Epithelial cell of esophagus (primary cell): ENCODE results near the gene ABLIM1.

Experiments
- DNase-seq: peaks from one replicate; pipeline ENCODE4 v3.0.0; 2010; ENCODE audit warnings: low read depth
- H3K4me3 ChIP-seq: 2 replicates; pipeline ENCODE4 v1.5.1; 2011; ENCODE audit warnings: mild to moderate bottlenecking, low read length, control low read depth
- TF ChIP-seq, protein P1 (sequence below): IDR thresholded peaks from 2 replicates; pipeline ENCODE4 v1.5.1; 2011; ENCODE audit warnings: low read depth, mild to moderate bottlenecking, low read length, control low read depth, inconsistent platforms; ENCODE audit not compliant: insufficient read depth; ENCODE audit errors: missing control alignments

Gene ABLIM1

DNA sequence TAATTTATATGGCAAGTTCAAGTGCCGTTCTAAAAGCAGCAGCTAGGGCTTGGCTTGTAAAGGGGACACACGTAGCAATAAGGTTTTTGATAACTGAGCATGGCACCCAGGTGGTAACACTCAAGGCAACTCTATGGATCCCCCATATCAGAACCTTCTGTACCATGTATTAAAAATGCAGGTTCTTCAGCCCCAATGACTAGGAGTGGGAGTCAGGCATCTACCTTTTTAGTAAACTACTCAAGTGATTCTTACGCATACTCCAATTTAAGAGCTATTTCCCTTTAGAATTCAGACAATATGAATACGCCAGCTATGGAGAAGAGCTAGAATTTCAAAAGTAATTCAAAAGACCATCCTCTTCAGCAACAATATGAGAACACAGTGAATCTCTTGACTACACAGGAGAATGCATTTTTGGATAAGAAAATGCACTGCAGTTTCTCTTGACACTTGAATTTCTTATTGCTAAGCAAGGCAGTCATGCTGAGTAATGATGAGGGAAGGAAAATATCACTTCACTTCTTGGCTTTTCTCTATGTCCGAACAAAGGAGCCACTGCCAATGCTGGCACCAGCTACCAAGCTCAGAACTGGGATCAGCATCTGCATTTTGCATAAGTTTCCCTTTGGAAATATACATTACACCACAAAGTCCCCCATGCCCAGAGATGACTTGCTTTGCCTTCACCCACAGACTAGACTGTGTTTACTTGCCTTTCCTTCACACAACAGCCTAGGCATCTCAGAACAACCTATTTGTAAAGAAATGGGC, 53.5 kb downstream of the ABLIM1 start:
- no peak overlapping the region for H3K4me3 ChIP-seq
- DNase-seq = no peak
- TF ChIP-seq, protein P1, sequence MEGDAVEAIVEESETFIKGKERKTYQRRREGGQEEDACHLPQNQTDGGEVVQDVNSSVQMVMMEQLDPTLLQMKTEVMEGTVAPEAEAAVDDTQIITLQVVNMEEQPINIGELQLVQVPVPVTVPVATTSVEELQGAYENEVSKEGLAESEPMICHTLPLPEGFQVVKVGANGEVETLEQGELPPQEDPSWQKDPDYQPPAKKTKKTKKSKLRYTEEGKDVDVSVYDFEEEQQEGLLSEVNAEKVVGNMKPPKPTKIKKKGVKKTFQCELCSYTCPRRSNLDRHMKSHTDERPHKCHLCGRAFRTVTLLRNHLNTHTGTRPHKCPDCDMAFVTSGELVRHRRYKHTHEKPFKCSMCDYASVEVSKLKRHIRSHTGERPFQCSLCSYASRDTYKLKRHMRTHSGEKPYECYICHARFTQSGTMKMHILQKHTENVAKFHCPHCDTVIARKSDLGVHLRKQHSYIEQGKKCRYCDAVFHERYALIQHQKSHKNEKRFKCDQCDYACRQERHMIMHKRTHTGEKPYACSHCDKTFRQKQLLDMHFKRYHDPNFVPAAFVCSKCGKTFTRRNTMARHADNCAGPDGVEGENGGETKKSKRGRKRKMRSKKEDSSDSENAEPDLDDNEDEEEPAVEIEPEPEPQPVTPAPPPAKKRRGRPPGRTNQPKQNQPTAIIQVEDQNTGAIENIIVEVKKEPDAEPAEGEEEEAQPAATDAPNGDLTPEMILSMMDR = no peak

DNA sequence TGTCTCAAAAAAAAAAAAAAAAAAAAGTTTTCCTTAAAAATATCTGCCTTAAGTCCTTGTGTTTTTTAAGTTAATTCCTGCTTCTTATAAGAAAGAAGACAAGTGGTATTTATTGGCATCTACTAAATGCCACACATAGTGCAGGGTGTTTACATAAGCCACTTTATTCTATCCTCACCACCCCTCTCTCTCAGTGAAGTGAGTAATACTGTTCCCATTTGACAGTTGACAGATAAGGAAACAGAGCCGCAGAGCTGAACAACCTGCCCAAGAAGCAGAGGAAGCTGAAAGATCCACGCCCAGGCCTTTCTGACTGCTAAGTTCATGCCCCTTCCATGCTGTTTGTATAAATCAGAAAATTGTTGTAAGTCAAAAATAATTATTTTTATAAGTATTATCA, 54.1 kb downstream of the ABLIM1 start:
- no peak overlapping the region for H3K4me3 ChIP-seq
- TF ChIP-seq, protein P1 = no peak
- DNase-seq = peak; percentile 55

DNA sequence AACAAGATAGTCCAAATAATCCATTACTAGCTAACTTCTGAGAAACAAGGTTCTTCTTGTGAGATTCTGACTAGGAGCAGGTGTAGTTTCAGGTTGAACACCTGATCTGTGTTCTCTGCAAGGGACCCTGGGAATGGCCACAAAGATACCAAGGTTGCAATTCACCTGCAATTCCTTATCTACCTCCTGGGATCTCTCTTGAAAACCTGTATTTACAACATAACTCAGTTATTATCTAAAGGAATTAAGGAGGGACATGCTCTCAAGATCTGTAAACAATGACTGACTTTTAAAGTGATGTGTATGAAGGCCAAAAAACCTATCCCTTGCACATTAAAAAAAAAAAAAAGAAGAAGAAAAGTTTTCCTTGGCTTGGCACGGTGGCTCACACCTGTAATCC, 54.8 kb downstream of the ABLIM1 start:
- TF ChIP-seq, protein P1 = no peak
- DNase-seq = no peak

DNA sequence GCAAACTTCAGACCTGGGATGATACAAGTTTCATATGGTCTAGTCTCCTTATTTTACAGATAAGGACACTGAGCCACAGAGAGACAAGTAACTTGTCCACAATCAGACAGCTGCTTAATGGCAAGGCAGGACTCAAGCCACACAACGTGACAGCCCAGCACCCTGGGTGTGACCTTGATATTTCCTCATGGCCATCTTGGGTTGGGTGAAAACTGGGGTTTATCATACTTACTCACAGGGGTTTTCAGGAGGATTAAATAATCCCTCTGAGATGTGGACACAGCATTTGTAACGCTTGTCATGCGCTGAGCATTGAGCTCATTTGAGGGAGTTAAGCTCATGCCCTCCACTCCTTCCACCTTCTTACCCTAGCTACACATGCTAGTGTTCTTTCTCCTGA, 58.0 kb downstream of the ABLIM1 start:
- no peak for DNase-seq
- no peak overlapping the region for H3K4me3 ChIP-seq
- TF ChIP-seq, protein P1 = no peak

More for the DNA sequence above, 54.8 kb downstream of the ABLIM1 start:
- H3K4me3 ChIP-seq = no peak overlapping the region

DNA sequence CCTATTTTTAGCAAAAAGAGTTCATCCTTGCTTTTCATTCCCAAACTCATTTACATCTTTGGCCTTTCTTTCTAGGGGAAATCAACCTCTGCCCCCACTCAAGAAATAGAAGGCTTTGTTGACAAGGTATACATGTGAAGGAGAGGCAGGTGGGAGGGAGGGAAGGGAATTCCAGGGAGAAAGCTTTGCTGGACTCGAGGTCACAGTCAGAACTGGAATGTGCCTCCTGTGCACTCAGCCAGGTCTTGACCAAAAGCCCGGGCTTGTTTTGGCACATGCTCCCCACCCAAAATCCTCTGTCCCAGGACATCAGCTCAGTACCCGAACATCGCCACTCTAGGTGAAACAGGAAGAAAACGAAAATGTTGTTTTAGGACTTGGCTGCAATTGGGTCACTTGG, 61.3 kb downstream of the ABLIM1 start:
- TF ChIP-seq, protein P1 = no peak

DNA sequence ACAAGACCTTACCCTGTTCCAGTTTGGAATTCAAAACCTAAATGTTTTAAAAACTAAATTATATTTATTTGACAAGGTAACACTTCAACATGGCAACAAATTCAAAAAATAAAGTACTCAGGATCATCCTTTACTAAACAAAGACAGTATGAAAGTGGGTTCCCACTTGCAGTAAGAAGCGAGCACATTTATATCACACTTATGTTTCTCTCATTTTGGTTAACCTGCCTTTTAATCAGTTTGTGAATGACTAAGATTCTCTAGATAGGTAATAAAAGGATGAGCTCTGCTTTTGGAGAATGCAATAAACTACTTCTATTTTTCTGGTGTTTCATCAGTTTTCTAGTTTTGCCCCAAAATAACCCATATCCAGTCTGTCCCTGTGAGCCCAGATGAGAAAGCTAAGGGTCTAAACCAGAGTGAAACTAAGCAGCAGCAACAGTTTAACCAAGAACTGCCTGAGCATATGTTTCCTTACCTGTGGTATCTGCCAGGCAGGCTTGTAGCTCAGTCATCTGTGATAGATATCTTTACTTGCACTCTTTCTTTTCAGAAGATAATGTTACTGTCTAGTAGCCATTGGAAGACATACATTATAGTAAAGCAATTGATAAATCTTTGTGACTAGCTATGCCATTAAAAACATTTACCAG, 64.1 kb downstream of the ABLIM1 start:
- no peak for DNase-seq
- TF ChIP-seq, protein P1 = no peak
- H3K4me3 ChIP-seq = no peak overlapping the region

More for the DNA sequence above, 61.3 kb downstream of the ABLIM1 start:
- H3K4me3 ChIP-seq = no peak overlapping the region
- DNase-seq = no peak

DNA sequence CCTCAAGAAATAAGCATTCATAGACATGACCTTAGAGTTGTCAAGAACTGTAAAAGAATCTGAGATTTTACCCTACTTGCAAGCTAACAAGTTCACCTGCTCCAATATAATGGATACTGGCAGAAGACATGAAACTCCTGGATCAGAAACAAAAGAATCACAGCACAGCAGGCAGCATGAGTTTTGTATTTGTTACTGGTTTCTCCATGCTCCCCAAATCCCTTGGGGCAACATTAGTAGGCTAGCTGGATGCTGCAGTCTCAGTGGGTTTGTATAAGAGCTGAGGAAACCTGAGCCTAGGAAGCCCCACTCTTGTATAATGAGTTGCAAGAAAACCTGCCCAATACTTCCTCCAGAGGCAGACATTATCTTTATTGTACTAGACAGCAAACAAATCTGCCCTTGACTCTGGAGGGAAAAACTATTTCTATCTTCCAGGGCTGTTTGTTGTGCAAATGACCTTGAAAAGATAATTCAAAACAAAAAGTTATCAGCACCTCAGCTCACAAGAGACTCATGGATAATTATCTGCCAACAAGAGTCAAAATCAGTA, 64.8 kb downstream of the ABLIM1 start:
- TF ChIP-seq, protein P1 = no peak
- no peak for DNase-seq

More for the DNA sequence above, 64.8 kb downstream of the ABLIM1 start:
- no peak overlapping the region for H3K4me3 ChIP-seq
